HL-60/S4 (cell line): ENCODE results near the gene GNG7.
"Not testable (repeated sequence)": the region's sequence is repeated elsewhere in the genome, so short reads cannot be mapped to it uniquely, and the experiment has no call there.

Experiments
- in situ Hi-C: fragments of 300-500 bp; cut with MboI; formaldehyde crosslinking; loops from 2 replicates; pipeline ENCODE4 v1.14.3; 2022; ENCODE audit warnings: low sequenced_read_pairs

GNG7 gene

DNA sequence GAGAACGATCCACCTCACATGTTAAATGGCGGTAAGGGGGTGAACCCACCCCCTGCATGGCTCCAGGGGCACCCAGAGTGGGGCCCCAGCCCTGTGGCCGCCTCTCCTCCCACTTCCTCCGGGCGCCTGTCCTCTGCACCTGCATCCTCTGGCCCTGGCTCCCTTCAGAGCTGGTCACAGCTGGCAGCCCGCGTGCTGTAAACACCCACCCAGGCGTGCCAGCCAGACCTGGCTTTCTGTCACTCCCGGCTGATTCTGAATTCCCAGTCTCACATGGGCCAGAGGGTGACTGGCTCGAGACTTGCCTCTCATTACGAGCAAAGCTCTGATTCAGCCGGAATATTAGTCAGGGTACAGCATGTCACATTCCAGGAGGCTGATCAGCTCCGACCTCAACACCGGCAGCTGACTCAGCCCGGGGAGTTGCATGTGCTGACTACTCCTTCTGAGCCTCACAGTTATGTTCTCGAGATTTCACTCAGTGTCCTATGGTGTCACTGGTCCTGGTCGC, 75.1 kb downstream of the GNG7 start:
- in situ Hi-C loops: no loop called here

DNA sequence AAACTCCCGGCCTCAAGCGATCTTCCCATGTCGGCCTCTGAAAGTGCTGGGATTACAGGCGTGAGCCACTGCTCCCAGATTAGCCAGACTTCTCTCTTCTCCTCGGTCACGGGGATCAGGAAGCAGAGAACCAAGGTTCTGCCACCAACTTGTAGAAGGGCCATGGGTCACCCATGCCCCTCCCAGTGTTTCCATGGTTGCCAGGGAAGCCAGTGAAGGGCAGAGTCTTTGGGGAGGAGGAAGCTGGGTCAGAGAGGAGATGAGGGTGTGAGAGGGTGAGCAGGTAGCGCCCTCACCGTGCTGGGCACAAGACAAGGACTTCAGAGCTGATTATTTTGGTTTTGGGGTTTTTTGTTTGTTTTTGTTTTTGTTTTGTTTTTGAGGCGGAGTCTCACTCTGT, 77.1 kb downstream of the GNG7 start:
- in situ Hi-C loops: no loop called here

DNA sequence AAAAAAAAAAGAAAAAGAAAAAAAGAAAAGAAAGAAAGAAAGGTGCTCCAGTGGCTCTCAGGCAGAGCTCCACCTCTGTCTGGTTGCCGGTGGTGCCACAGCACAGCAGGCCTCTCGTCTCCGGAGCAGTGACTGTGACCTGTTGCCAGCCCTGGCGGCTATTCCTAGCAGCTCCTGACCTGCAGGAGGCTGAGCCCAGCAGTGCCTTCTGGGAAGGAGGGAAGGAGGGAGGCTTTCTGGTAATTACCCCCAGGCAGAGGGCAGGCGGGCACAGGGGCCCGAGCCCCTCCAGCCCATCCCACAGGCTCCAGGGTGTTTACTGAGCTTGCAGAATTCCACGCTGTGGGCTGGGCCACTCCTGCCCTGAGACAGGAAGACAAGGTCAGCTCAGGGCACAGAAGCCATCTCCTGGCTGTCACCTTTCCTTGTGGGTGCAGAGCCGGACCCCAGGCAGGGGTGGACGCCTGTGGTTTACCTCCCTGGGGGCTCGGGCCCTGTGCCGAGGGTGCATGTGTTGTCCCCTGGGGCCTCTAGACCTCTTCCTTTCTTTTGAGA, 77.9 kb downstream of the GNG7 start:
- in situ Hi-C loops: no loop called here

DNA sequence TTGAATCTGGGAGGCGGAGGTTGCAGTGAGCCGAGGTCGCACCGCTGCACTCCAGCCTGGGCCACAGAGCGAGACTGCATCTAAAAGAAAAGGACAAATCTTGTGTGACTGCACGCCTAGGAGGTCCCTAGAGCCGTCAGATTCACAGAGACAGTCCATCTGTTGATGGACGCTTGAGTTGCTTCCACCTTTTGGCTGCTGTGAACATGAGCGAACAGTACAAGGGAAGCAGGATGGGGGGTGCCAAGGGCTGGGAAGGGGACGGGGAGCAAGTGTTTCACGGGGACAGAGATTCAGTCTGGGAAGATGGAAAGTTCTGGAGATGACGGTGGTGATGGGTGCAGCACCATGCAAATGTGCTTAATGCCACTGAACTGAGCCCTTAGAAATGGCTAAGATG, 78.7 kb downstream of the GNG7 start:
- in situ Hi-C loops: no loop called here

DNA sequence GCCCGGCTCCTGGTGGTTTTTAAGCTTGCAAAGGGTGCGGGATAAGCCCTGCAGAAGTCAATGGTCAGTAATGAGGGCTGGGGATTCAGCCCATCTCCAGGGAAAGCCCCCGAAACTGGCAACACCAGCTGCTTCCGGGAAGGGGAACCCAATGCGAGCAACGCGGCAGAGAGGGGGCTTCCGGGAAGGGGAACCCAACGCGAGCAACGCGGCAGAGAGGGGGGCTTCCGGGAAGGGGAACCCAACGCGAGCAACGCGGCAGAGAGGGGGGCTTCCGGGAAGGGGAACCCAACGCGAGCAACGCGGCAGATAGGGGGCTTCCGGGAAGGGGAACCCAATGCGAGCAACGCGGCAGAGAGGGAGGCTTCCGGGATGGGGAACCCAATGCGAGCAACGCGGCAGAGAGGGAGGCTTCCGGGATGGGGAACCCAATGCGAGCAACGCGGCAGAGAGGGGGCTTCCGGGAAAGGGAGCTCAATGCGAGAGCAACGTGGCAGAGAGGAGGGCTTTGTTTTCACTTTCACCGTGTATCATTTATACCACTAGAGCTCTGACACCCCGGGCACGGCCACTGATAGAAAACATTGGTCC, 80.0 kb downstream of the GNG7 start:
- in situ Hi-C loops: not testable (repeated sequence)

DNA sequence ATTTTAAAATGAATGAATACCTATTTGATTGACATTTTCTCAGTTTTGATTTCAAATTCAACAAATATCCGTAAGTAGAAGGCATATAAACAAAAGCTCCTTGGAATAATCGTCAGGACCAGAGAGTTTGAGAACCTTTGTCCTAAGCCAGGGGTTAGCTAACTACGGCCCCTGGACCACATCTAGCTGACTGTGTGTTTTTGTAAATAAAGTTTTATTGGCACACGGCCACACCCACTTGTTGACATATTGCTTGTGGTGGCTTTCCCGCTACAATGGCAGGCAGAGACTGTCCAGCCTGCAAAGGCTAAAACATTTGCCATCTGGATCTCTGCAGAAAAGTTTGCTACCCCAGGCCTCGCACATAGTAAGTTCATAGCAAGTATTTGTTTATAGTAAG, 83.4 kb downstream of the GNG7 start:
- in situ Hi-C loops: loop anchor here (5.0 kb wide), 1 partner anchor 142 kb away; the partner anchor contains the start of gene GADD45B

DNA sequence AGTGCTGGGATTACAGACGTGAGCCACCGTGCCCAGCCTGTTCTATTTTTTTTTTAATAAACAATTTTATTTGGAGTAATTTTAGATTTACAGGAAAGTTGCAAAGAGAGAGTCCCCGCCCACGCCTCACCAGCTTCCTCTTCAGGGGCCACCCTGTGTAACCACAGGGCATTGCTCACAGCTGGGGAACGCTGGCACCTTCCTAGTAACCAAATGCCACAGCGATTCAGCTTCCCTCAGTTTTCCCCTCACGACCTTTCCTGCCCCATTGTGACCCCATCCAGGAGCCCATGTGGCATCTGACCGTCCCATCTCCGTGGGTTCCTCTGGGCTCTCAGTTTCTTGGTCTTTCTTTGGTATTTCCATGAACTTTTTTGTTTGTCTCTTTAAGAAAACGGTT, 83.9 kb downstream of the GNG7 start:
- in situ Hi-C loops: loop anchor here (5.0 kb wide), 1 partner anchor 141 kb away; the partner anchor contains the start of gene GADD45B

DNA sequence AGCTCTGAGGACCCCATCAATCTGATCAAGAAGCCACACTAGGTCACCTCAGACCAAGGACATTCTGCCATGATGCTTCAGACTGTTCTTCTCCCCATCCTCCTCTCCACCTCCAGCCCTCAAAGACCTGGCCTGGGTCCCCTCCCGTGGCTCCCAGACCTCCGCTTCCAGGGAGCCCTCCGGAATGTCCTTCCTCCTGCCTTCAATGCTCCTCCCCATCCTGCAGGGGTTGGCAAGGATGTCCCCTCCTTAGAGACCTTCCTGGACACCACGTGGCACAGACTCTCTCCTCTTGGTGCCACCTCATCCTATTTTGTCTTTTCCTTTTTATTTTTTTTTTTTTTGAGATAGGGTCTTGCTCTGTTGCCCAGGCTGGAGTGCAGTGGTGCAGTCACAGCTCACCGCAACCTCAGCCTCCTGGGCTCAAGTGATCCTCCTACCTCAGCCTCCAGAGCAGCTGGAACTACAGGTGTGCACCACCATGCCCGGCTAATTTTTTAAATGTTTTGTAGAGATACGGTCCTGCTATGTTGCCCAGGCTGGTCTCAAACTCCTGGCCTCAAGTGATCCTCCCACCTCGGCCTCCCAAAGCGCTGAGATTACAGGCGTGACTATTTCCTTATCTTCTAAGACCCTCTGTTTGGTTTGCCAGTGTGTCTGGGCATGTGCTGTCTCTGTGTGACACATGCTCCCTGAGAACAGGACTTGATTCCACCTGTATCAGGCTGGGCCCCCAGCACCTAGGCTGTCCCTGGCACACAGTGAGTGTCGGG, 84.9 kb downstream of the GNG7 start:
- in situ Hi-C loops: loop anchor here (5.0 kb wide), 1 partner anchor 140 kb away; the partner anchor contains the start of gene GADD45B

DNA sequence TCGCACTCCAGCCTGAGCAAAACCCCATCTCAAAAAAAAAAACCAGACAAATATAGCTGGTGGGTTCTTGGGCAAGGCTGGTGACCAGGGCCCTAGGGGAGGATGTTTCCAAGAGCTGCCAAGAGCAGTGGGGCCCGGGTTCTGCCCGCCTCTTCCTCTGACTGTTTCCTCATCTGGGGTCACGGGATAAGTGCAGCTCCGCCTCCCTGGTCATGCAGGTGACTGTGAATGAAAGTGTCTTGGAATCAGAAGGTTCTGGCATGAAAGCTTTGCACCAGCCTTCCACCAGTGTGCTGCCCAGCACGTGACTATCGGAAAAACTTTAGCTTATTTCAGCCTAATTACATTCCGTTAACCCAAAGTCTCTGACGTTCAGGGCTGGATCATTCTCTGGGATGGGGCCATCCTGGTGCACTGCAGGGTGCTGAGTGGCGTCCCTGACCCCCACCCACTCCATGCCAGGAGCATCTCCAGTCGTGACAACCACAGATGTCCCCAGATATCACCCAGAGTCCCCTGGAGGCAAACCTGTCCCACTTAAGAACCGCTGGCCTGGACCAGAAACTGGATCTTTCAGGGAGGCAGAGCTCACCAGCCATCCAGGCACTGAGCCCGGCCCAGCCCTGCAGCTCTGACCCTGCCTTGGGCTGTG, 85.6 kb downstream of the GNG7 start:
- in situ Hi-C loops: loop anchor here (5.0 kb wide), 1 partner anchor 140 kb away; the partner anchor contains the start of gene GADD45B

DNA sequence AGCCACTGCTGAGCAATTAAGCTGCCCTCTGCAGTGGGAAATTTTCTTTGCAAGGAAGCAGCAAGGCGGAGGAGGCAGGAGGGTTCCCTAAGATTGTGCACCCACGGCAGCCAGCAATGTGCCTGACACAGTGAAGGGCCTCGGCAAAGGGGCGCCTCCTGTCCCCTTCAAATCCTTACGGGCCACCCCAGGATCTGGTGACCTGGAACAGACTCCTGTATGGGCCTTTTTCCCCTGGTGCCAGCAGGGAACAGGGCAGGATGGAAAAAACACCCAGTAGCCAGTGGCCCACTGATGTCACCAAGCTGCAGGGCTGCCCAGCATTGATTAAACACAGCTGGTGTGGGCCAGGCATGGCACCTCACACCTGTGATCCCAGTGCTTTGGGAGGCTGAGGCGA, 86.7 kb downstream of the GNG7 start:
- in situ Hi-C loops: loop anchor here (5.0 kb wide), 1 partner anchor 138 kb away; the partner anchor contains the start of gene GADD45B

DNA sequence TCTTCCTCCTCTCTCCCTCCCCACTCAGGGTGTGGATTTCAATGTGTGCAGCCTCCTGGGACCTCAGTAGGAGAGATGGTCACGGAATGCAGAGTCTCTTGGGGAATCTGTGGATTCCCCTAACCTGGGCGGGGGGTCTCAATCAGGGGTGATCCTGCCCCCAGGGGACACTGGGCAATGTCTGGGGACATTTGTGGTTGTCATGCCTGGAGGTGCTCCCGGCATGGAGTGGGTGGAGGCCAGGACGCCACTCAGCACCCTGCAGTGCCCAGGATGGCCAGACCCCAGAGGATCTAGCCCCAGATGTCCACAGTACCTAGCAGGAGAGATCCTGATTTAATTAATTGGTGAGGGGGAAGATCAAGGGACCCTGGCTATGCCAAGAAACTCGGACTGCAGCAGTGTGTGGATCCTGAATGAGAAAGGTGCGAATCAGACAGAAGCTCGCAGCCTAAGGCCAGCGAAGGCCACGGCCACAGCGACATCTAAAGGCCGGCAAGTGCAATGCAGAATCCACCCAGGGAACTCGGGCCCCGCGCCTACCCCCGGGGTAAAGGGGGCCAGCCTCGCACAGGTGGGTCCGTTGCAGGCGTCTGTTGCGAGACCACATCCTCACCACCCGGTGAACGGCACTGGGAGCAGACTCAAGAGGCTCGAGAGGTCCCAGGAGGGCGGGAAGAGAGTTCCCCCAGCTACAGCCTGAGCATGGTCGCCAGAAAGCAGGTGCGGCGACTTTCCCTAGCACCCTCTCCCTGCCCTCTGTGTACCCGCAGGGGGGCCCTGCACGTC, 88.8 kb downstream of the GNG7 start:
- in situ Hi-C loops: no loop called here

DNA sequence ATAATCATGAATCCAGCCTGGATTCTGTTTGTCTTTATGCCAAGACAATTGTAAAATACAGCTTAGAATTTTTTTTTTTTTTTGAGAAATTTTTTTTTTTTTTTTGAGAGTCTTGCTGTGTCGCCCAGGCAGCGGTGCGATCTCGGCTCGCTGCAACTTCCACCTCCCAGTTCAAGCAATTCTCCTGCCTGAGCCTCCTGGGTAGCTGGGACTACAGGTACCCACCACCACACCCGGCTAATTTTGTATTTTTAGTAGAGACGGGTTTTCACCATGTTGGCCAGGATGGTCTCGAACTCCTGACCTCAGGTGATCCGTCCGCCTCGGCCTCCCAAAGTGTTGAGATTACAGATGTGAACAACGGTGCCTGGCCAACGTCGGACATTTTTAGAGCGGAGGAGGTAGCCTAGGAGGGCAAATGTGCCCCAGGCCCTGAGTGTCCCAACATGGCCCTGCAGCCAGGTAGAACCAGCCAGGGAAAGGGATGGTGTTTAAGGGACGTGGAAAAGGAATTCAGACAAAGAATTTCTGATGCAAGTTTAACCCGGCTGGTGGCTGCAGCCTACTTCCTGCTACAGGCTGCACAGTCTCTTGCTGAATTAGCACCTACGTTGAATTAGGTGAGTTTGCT, 89.8 kb downstream of the GNG7 start:
- in situ Hi-C loops: no loop called here

DNA sequence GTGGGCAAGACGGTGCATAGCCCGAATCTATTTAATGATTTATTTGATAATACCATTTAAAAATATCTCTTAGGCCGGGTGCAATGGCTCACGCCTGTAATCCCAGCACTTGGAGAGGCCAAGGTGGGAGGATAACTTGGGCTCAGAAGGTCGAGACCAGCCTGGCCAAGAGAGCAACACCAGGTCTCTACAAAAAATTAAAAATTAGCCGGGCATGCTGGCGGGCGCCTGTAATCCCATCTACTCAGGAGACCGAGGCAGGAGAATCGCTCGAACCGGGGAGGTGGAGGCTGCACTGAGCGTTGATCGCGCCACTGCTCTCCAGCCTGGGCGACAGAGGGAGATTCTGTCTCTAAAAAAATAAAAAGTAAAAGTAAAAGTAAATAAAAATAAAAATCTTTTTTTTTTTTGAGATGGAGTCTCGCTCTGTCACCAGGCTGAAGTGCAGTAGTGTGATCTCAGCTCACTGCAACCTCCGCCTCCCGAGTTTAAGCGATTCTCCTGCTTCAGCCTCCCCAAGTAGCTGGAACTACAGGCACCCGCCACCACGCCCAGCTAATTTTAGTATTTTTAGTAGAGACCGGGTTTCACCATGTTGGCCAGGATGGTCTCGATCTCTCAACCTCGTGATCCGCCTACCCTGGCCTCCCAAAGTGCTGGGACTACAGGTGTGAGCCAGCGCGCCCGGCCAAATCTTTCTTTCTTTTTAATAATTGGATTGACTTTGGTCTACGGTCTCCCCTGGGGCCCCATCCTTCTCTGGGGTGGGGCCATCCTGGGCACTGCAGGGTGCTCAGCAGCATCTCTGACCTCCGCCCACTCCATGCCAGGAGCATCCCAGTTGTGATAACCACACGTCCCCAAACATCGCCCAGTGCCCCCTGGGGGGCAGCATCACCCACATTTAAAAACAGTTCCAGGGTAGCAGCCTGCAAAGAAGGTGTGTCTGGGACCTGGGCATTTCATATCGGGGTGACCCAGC, 90.7 kb downstream of the GNG7 start:
- in situ Hi-C loops: no loop called here

DNA sequence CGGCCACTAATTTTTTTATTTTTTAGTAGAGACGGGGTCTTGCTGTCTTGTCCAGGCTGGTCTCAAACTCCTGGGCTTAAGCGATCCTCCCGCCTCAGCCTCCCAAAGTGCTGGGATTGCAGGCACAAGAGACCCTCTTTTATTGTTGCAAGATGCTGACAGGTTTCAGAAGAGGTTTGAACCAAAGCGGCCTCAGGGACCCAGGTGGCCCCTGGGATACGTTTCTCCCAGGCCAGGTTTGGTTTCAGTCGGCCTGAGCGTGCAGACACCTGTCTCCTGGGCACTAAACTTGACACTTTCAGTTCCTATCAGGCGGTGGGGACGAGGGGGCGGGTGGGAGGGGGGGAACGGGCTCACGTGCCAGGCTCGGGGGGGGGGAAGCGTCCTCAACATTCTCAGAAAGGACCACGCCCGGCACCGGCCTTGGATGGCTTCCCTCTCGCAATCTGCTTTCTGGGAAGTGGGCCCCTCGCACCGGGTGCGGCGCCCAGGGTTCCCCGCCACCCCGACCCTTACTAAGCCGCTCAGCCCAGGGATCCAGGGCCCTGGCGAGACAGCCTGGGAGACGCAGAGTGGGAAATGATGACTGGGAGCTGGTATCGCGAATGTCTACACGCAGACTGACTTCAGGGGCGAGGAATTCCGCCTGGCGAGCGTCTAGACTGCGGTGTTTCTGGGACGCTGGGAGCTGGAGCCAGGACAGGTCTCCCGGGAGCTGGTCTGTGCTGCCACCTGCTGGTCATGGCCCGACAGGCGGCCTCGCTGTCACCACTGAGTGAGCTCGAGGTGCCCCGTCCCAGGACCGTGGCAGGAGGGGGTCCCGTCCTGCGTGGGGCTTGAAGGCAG, 91.6 kb downstream of the GNG7 start:
- in situ Hi-C loops: no loop called here

DNA sequence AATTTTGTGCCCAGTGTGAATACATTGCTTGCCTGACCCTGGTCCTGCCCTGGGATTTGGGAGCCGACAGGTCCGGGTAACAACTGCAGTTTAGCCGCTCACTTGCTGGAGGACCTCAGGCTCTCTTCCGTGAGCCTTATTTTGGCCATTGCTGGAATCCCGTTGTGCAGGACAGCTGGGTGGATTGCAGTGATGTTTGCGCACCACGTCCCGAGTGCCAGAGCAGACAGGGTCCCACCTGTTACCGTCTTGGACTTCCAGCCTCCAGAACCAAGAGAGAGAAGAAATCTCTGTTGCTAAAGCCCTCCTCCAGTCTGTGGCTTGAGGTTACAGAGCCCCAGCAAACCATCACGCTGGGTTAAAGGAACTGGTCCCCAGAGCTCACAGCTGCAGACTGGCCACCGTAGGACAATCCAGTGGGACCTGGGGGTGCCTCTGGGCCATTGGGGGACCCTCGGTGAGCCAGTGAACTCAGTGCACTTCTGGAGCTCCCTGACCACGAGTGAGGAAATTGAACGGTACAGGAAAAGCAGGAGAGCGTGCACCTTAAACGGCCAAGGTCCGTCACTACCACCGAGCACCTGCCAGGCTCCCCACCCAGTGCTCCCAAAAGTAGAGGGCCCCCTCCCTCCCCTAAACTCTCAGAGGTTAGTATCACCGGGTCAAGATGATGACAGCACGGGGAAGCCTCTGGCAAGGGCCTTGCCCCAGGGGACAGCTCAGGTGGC, 92.9 kb downstream of the GNG7 start:
- in situ Hi-C loops: no loop called here

DNA sequence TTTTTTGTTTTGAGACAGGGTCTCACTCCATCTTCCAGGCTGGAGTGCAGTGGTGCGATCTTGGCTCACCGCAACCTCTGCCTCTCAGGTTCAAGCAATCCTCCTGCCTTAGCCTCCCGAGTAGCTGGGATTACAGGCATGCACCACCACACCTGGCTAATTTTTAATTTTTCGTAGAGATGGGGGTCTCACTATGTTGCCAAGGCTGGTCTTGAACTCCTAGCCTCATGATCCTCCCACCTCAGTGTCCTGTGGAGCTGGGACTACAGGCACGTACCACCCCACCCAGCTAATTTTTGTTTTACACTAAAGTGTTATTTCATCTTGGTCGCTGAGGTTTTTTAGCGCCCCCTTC, 93.5 kb downstream of the GNG7 start:
- in situ Hi-C loops: not testable (repeated sequence)

DNA sequence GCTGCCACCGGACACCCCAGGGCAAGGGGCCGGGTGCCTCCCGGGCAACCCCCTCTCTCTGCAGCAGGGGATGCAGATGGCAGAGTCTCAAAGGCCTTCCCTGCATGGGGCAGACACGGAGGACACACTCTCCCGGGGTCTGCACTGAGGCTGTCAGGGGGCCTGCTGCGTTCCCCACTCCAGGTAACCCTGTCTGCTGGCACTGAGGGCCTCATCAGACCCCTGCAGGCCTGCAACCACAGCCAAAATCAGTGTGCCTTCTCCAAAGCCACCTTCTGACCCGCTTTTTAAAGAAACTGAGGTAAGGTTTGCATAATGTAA, 93.9 kb downstream of the GNG7 start:
- in situ Hi-C loops: no loop called here
